HepG2 (cell line): ENCODE measurements around the gene RIT2. TPM values are rescaled to one million over a fixed set of nuclear protein-coding genes. Genes with fewer than 3 reads are reported as not detected.

ENCODE experiments used
- ESRRA ChIP-seq: sonication (generic); formaldehyde crosslinking; IDR thresholded peaks from 2 replicates; pipeline ENCODE4 v1.5.1; 2020; ENCODE audit warnings: mild to moderate bottlenecking, low read depth, missing genetic modification reagents
- ZNF354B ChIP-seq: sonication (generic); formaldehyde crosslinking; IDR thresholded peaks from 2 replicates; pipeline ENCODE4 v1.8.0; 2022; ENCODE audit warnings: mild to moderate bottlenecking, missing genetic modification reagents
- ZNF432 ChIP-seq: sonication (generic); formaldehyde crosslinking; IDR thresholded peaks from 2 replicates; pipeline ENCODE4 v1.5.0; 2020; ENCODE audit warnings: missing genetic modification reagents, mild to moderate bottlenecking, borderline replicate concordance
- polyA plus RNA-seq, 8 experiments: library from polyadenylated mRNA; depleted of rRNA in 3 of 8; stranded (reverse) in 7 of 8; unstranded in 1 of 8; fragments of >200 nt; fragmentation: Illumina TruSeq in 4 of 8; extraction: Trizol in 4 of 8; gene quantifications; 2 replicates each; pipeline versions ENCODE4 v1.2.1 to v1.2.3, GENCODE V29; 2011 to 2016; ENCODE audit warnings: low read depth in 4 of 8, missing spikeins in 1 of 8, mixed read lengths in 1 of 8; ENCODE audit not compliant: insufficient read depth in 1 of 8
- total RNA-seq, 5 experiments: library from RNA; depleted of rRNA; stranded (reverse); fragments of >200 nt; fragmentation: Illumina TruSeq; extraction: Trizol; gene quantifications; 2 replicates each; pipeline ENCODE4 v1.2.3, GENCODE V29; 2016; ENCODE audit warnings: low read depth in 1 of 5
- TF ChIP-seq, protein P1 (sequence below), 2 experiments: fragments of 450-650 bp in 1 of 2; sonication (generic) in 1 of 2; formaldehyde crosslinking in 1 of 2; IDR thresholded peaks; 2 replicates each; pipeline versions ENCODE4 v1.6.1 to v1.8.0; 2016 to 2022; ENCODE audit warnings: antibody characterized with exemption in 1 of 2, mild to moderate bottlenecking in 1 of 2, missing genetic modification reagents in 1 of 2

Gene RIT2
- total and polyA plus RNA-seq, 2 of the 13 experiments (the other 11 are each of a cell fraction or from before 2014, with no cell fraction given) = not detected

GRCh38 chr18:42830936-42831335 is 284.5 kb downstream of the RIT2 start (continued):
- TF ChIP-seq, protein P1, sequence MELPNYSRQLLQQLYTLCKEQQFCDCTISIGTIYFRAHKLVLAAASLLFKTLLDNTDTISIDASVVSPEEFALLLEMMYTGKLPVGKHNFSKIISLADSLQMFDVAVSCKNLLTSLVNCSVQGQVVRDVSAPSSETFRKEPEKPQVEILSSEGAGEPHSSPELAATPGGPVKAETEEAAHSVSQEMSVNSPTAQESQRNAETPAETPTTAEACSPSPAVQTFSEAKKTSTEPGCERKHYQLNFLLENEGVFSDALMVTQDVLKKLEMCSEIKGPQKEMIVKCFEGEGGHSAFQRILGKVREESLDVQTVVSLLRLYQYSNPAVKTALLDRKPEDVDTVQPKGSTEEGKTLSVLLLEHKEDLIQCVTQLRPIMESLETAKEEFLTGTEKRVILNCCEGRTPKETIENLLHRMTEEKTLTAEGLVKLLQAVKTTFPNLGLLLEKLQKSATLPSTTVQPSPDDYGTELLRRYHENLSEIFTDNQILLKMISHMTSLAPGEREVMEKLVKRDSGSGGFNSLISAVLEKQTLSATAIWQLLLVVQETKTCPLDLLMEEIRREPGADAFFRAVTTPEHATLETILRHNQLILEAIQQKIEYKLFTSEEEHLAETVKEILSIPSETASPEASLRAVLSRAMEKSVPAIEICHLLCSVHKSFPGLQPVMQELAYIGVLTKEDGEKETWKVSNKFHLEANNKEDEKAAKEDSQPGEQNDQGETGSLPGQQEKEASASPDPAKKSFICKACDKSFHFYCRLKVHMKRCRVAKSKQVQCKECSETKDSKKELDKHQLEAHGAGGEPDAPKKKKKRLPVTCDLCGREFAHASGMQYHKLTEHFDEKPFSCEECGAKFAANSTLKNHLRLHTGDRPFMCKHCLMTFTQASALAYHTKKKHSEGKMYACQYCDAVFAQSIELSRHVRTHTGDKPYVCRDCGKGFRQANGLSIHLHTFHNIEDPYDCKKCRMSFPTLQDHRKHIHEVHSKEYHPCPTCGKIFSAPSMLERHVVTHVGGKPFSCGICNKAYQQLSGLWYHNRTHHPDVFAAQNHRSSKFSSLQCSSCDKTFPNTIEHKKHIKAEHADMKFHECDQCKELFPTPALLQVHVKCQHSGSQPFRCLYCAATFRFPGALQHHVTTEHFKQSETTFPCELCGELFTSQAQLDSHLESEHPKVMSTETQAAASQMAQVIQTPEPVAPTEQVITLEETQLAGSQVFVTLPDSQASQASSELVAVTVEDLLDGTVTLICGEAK (IDR thresholded peaks at IDR 0.05) = no peak
- TF ChIP-seq, protein P1 (CRISPR knock-in tag; IDR thresholded peaks at IDR 0.05) = no peak
- TF ChIP-seq ZNF432 (no peak), ZNF354B (CRISPR knock-in tag) (no peak), ESRRA (no peak)
